ENCODE data around the gene PLD6.
"Not testable (repeated sequence)": the region's sequence is repeated elsewhere in the genome, so short reads cannot be mapped to it uniquely, and the experiment has no call there.

PLD6 gene

DNA sequence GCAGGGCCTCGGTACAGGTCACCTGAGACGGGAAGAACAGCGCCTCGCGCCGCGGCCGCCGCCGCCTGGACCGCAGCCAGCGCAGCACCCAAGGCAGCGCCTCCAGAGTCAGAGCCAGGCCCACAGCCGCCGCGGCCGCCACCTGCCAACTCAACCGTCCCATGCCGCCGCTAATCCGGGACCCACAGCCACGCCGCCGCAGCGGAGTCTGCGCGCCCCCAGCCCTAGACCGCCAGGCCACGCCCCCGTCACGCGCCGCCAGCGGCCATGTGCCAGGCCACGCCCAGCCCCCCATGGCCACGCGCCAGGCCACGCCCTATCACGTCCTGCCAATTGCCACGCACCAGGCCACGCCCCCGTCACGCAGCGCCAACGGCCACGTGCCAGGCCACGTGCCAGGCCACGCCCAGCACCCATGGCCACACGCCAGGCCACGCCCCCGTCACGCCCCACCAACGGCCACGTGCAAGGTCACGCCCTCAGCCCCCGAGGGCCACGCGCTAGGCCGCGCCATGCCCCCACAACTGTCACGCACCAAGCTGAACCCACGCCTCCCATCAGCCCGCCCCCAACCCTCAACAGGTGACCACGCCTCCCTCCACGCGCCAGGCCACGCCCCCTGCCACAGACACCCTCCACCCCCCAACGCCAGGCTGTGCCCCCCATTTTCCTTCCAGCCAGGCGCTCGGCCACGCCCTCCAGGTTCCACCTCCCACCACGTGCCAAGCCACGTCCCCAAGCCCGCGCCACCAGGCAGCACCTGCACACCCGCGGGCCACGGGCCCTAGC is at the start of gene PLD6:
Gene PLD6 (minus strand): TSS at position 210 of the 789 bp plus-strand sequence. CDS start 47 bp downstream, at position 163.
- peak within 1 kb of the TSS; percentile 62 for H3K4me3 ChIP-seq (replicated peaks; ENCODE audit: low read depth, low read length)
- peak; percentile 32 for DNase-seq (ENCODE audit: extremely low read depth, low read depth)
- TF ChIP-seq, protein P1, sequence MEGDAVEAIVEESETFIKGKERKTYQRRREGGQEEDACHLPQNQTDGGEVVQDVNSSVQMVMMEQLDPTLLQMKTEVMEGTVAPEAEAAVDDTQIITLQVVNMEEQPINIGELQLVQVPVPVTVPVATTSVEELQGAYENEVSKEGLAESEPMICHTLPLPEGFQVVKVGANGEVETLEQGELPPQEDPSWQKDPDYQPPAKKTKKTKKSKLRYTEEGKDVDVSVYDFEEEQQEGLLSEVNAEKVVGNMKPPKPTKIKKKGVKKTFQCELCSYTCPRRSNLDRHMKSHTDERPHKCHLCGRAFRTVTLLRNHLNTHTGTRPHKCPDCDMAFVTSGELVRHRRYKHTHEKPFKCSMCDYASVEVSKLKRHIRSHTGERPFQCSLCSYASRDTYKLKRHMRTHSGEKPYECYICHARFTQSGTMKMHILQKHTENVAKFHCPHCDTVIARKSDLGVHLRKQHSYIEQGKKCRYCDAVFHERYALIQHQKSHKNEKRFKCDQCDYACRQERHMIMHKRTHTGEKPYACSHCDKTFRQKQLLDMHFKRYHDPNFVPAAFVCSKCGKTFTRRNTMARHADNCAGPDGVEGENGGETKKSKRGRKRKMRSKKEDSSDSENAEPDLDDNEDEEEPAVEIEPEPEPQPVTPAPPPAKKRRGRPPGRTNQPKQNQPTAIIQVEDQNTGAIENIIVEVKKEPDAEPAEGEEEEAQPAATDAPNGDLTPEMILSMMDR (IDR thresholded peaks at IDR 0.05; ENCODE audit: low read depth, low read length, missing control alignments) = no peak

- DNase-seq (ENCODE audit: extremely low read depth, low read depth); H3K4me3 ChIP-seq (replicated peaks; ENCODE audit: low read depth, low read length): not testable (repeated sequence)
Measured at GRCh38 chr17:17255689-17256088, 49.6 kb upstream of the PLD6 start.

DNA sequence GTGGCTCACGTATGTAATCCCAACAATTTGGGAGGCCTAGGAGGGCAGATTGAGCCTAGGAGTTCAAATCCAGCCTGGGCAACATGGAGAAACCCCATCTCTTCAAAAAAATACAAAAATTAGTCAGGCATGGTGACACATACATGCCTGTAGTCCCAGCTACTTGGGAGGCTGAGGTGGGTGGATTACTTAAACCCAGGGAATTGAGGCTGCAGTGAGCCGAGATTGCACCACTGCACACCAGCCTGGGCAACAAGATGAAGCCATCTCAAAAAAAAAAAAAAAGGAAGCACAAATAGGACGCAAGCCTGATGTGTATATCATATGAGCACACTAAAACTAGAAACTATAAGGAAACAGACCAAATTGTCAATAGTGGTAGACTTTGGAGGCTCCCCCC is 47.9 kb upstream of the PLD6 start:
- H3K4me3 ChIP-seq (replicated peaks; ENCODE audit: low read depth, low read length) = no peak overlapping the region
- TF ChIP-seq, protein P1 (IDR thresholded peaks at IDR 0.05; ENCODE audit: low read depth, low read length, missing control alignments) = no peak
- DNase-seq (ENCODE audit: extremely low read depth, low read depth) = no peak

DNA sequence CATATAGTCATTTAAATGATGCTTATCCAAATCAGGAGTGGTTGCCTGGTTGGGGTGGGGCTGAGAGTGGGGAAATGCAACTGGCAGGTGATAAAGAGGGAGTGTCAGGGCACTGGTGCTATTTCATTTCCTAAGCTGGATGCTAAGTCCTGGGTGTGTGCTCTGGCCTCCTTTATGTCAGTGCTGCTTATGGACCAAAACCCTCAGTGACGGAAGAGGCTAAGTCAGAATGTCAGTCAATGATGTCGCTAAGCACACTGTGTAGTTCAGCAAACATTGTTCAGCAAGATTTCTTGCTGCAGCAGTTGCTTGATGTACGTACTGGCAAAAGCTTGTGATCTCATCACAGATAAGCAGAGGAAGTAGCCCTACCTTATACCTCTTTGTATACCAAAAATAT is 47.3 kb upstream of the PLD6 start:
- no peak for DNase-seq (ENCODE audit: extremely low read depth, low read depth)
- H3K4me3 ChIP-seq (replicated peaks; ENCODE audit: low read depth, low read length) = no peak overlapping the region
- TF ChIP-seq, protein P1 (IDR thresholded peaks at IDR 0.05; ENCODE audit: low read depth, low read length, missing control alignments) = no peak

DNA sequence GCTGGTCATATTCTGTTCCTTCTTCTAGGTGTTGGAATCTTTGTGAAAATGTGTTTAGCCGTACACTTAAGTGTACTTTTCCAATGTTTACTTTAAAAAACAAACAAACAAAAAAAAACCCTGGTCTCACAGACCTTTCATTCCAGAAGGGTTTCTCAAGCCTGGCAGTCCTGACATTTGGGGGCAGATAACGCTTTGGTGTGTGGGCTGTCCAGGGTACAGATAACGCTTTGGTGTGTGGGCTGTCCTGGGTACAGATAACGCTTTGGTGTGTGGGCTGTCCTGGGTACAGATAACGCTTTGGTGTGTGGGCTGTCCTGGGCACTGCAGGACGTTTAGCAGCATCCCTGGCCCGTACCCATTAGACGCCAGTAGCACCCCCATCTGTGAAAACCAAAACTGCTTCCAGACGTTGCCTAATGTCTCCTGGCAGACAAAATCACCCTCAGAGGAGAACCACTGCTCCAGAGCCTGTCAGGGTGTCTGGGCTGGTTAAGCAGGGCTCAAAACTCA is 46.1 kb upstream of the PLD6 start:
- no peak for DNase-seq (ENCODE audit: extremely low read depth, low read depth)
- no peak overlapping the region for H3K4me3 ChIP-seq (replicated peaks; ENCODE audit: low read depth, low read length)
- TF ChIP-seq, protein P1 (IDR thresholded peaks at IDR 0.05; ENCODE audit: low read depth, low read length, missing control alignments) = no peak

GRCh38 chr17:17246879-17247278 is 40.7 kb upstream of the PLD6 start:
- no peak overlapping the region for H3K4me3 ChIP-seq (replicated peaks; ENCODE audit: low read depth, low read length)
- no peak for DNase-seq (ENCODE audit: extremely low read depth, low read depth)

DNA sequence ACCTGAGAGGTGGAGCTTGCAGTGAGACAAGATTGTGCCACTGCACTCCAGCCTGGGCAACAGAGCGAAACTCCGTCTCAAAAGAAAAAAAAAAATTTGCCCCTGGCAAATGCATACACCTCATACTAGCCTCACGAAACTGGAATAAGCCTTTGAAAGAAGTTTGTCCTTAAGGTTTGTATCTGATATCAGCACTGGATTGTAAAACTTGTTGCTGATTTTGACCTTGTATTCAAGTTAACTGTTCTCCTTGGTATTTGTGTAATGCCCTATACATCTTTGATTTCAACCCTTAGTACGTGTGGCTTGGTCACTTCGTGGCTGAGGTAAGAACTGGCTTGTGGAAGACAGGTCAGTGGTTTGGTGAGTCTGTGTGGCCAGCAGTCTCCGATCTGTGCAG is 37.0 kb upstream of the PLD6 start:
- H3K4me3 ChIP-seq (replicated peaks; ENCODE audit: low read depth, low read length) = no peak overlapping the region
- no peak for DNase-seq (ENCODE audit: extremely low read depth, low read depth)
- TF ChIP-seq, protein P1 (IDR thresholded peaks at IDR 0.05; ENCODE audit: low read depth, low read length, missing control alignments) = no peak

More at GRCh38 chr17:17246879-17247278, 40.7 kb upstream of the PLD6 start:
- TF ChIP-seq, protein P1 (IDR thresholded peaks at IDR 0.05; ENCODE audit: low read depth, low read length, missing control alignments) = no peak

Measured in HFF-Myc (cell line).